ENCODE data around the gene RAPGEF2.

DNA sequence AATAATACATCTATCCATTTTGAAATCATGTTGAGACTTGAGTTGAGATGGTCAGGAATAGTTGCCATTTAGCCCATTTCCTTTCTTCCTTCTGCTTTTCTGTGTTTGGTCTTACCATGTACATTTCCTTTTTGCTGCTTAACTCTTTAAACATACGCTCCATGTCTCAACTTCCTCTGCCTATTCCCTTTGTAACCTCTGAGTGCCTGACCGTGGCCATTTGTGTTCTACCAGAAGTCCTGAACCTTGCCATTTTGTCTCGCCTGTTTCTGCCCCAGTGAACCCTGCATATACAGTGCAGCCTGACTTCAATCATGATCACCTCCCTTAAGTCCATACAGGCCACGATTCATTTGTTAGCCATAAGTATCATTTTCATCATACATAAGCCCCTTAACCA is 169.0 kb downstream of the RAPGEF2 start:
- TF ChIP-seq, protein P1, sequence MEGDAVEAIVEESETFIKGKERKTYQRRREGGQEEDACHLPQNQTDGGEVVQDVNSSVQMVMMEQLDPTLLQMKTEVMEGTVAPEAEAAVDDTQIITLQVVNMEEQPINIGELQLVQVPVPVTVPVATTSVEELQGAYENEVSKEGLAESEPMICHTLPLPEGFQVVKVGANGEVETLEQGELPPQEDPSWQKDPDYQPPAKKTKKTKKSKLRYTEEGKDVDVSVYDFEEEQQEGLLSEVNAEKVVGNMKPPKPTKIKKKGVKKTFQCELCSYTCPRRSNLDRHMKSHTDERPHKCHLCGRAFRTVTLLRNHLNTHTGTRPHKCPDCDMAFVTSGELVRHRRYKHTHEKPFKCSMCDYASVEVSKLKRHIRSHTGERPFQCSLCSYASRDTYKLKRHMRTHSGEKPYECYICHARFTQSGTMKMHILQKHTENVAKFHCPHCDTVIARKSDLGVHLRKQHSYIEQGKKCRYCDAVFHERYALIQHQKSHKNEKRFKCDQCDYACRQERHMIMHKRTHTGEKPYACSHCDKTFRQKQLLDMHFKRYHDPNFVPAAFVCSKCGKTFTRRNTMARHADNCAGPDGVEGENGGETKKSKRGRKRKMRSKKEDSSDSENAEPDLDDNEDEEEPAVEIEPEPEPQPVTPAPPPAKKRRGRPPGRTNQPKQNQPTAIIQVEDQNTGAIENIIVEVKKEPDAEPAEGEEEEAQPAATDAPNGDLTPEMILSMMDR (IDR thresholded peaks at IDR 0.05 in 2 of 3, conservative IDR thresholded peaks at IDR 0.05 in 1 of 3; ENCODE audit: control insufficient read depth in 2 of 3, extremely low read depth in 1 of 3, insufficient read depth in 1 of 3, low read depth in 3 of 3, low read length in 3 of 3): no peak
- TF ChIP-seq NR2C2 (IDR thresholded peaks at IDR 0.05; ENCODE audit: borderline replicate concordance, control insufficient read depth, insufficient read length, low read depth) (no peak), POU2F2 (IDR thresholded peaks at IDR 0.05; ENCODE audit: borderline replicate concordance, low read depth, low read length) (no peak), POLR2AphosphoS5 (IDR thresholded peaks at IDR 0.05; ENCODE audit: low read length) (no peak), EP300 (IDR thresholded peaks at IDR 0.05; ENCODE audit: borderline replicate concordance in 1 of 2, control insufficient read depth in 1 of 2, low read depth in 2 of 2, low read length in 2 of 2) (no peak), DPF2 (IDR thresholded peaks at IDR 0.05) (no peak), JUNB (IDR thresholded peaks at IDR 0.05) (no peak), FOXM1 (IDR thresholded peaks at IDR 0.05; ENCODE audit: low read depth, low read length) (no peak), EZH2 (IDR thresholded peaks at IDR 0.05; ENCODE audit: borderline replicate concordance, control insufficient read depth, low read depth, low read length) (no peak), ETV6 (conservative IDR thresholded peaks at IDR 0.05 in 1 of 2, IDR thresholded peaks at IDR 0.05 in 1 of 2; ENCODE audit: borderline replicate concordance in 1 of 2, low read depth in 1 of 2) (no peak), PML (IDR thresholded peaks at IDR 0.05; ENCODE audit: low read length) (no peak)
- TF ChIP-seq, protein P2, sequence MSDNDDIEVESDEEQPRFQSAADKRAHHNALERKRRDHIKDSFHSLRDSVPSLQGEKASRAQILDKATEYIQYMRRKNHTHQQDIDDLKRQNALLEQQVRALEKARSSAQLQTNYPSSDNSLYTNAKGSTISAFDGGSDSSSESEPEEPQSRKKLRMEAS (IDR thresholded peaks at IDR 0.05; ENCODE audit: low read depth, low read length): no peak
- TF ChIP-seq, protein P3, sequence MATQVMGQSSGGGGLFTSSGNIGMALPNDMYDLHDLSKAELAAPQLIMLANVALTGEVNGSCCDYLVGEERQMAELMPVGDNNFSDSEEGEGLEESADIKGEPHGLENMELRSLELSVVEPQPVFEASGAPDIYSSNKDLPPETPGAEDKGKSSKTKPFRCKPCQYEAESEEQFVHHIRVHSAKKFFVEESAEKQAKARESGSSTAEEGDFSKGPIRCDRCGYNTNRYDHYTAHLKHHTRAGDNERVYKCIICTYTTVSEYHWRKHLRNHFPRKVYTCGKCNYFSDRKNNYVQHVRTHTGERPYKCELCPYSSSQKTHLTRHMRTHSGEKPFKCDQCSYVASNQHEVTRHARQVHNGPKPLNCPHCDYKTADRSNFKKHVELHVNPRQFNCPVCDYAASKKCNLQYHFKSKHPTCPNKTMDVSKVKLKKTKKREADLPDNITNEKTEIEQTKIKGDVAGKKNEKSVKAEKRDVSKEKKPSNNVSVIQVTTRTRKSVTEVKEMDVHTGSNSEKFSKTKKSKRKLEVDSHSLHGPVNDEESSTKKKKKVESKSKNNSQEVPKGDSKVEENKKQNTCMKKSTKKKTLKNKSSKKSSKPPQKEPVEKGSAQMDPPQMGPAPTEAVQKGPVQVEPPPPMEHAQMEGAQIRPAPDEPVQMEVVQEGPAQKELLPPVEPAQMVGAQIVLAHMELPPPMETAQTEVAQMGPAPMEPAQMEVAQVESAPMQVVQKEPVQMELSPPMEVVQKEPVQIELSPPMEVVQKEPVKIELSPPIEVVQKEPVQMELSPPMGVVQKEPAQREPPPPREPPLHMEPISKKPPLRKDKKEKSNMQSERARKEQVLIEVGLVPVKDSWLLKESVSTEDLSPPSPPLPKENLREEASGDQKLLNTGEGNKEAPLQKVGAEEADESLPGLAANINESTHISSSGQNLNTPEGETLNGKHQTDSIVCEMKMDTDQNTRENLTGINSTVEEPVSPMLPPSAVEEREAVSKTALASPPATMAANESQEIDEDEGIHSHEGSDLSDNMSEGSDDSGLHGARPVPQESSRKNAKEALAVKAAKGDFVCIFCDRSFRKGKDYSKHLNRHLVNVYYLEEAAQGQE (IDR thresholded peaks at IDR 0.05; ENCODE audit: low read depth, low read length): no peak
- TF ChIP-seq, protein P4, sequence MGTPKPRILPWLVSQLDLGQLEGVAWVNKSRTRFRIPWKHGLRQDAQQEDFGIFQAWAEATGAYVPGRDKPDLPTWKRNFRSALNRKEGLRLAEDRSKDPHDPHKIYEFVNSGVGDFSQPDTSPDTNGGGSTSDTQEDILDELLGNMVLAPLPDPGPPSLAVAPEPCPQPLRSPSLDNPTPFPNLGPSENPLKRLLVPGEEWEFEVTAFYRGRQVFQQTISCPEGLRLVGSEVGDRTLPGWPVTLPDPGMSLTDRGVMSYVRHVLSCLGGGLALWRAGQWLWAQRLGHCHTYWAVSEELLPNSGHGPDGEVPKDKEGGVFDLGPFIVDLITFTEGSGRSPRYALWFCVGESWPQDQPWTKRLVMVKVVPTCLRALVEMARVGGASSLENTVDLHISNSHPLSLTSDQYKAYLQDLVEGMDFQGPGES (IDR thresholded peaks at IDR 0.05): no peak
